Measurements from ENCODE around the gene CYP2C18.

DNA sequence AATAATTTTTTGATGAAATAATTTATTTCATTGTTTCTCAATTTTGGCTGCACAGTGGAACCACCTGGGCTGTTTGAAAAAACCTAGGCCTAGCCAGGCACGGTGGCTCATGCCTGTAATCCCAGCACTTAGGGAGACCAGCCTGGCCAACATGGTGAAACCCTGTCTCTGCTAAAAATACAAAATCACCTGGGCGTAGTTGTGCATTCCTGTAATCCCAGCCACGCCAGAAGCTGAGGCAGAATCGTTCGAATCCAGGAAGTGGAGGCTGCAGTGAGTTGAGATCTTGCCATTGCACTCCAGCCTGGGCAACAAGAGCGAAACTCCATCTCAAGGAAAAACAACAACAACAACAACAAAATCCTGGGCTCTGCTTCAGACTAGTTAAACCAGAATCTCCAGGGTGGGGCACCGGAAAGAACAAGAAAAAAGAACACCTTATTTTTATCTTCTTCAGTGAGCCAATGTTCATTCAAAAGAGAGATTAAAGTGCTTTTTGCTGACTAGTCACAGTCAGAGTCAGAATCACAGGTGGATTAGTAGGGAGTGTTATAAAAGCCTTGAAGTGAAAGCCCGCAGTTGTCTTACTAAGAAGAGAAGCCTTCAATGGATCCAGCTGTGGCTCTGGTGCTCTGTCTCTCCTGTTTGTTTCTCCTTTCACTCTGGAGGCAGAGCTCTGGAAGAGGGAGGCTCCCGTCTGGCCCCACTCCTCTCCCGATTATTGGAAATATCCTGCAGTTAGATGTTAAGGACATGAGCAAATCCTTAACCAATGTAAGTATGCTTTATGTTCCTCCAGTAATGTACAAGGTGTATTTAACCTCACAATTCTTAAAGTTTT is at the start of gene CYP2C18:
- TF ChIP-seq CTCF (IDR thresholded peaks at IDR 0.05), result no peak
- no peak for TF ChIP-seq EZH2 (IDR thresholded peaks at IDR 0.05; ENCODE audit: borderline replicate concordance, insufficient read depth, low read depth, low read length, poor library complexity, severe bottlenecking)
